ENCODE data around the gene FOLR2.
"Not testable (repeated sequence)": the region's sequence is repeated elsewhere in the genome, so short reads cannot be mapped to it uniquely, and the experiment has no call there.

Gene FOLR2

GRCh38 chr11:72216638-72217037 lies at the start of gene FOLR2:
Gene FOLR2, plus strand, starts transcription at chr11:72216794. Its CDS starts 1,791 bp downstream, at chr11:72218585.
- H3K4me3 ChIP-seq (ENCODE audit: low read depth, low read length) = no peak within 1 kb of the TSS
- DNase-seq (ENCODE audit: low read depth) = no peak

GRCh38 chr11:72169046-72169555 lies 47.5 kb upstream of the FOLR2 start:
- not testable (repeated sequence) for DNase-seq (ENCODE audit: low read depth); H3K4me3 ChIP-seq (ENCODE audit: low read depth, low read length)

- not testable (repeated sequence) for DNase-seq (ENCODE audit: low read depth)
These were observed 46.8 kb upstream of the FOLR2 start for GRCh38 chr11:72169754-72170153.

GRCh38 chr11:72172043-72172442 lies 44.6 kb upstream of the FOLR2 start:
- DNase-seq (ENCODE audit: low read depth); H3K4me3 ChIP-seq (ENCODE audit: low read depth, low read length): not testable (repeated sequence)

More at GRCh38 chr11:72169754-72170153, 46.8 kb upstream of the FOLR2 start:
- H3K4me3 ChIP-seq (ENCODE audit: low read depth, low read length) = not testable (repeated sequence)

- no peak for DNase-seq (ENCODE audit: low read depth)
- H3K4me3 ChIP-seq (ENCODE audit: low read depth, low read length) = no peak overlapping the region
These were observed 43.3 kb upstream of the FOLR2 start for GRCh38 chr11:72173291-72173690.

- DNase-seq (ENCODE audit: low read depth) = no peak
- H3K4me3 ChIP-seq (ENCODE audit: low read depth, low read length) = no peak overlapping the region
These were observed 42.1 kb upstream of the FOLR2 start for GRCh38 chr11:72174302-72175070.

GRCh38 chr11:72177656-72178055 lies 38.9 kb upstream of the FOLR2 start:
- H3K4me3 ChIP-seq (ENCODE audit: low read depth, low read length) = no peak overlapping the region
- DNase-seq (ENCODE audit: low read depth) = no peak

- no peak overlapping the region for H3K4me3 ChIP-seq (ENCODE audit: low read depth, low read length)
- DNase-seq (ENCODE audit: low read depth) = no peak
These were observed 37.4 kb upstream of the FOLR2 start for GRCh38 chr11:72179049-72179803.

- DNase-seq (ENCODE audit: low read depth) = no peak
- no peak overlapping the region for H3K4me3 ChIP-seq (ENCODE audit: low read depth, low read length)
These were observed 36.7 kb upstream of the FOLR2 start for GRCh38 chr11:72179804-72180396.

GRCh38 chr11:72180892-72181552 lies 35.6 kb upstream of the FOLR2 start:
- DNase-seq (ENCODE audit: low read depth); H3K4me3 ChIP-seq (ENCODE audit: low read depth, low read length): not testable (repeated sequence)

GRCh38 chr11:72181553-72181958 lies 35.0 kb upstream of the FOLR2 start:
- not testable (repeated sequence) for DNase-seq (ENCODE audit: low read depth); H3K4me3 ChIP-seq (ENCODE audit: low read depth, low read length)

- no peak overlapping the region for H3K4me3 ChIP-seq (ENCODE audit: low read depth, low read length)
- no peak for DNase-seq (ENCODE audit: low read depth)
These were observed 28.3 kb upstream of the FOLR2 start for GRCh38 chr11:72188267-72188666.

GRCh38 chr11:72189455-72190250 lies 26.9 kb upstream of the FOLR2 start:
- no peak for DNase-seq (ENCODE audit: low read depth)
- no peak overlapping the region for H3K4me3 ChIP-seq (ENCODE audit: low read depth, low read length)

- no peak overlapping the region for H3K4me3 ChIP-seq (ENCODE audit: low read depth, low read length)
- DNase-seq (ENCODE audit: low read depth) = no peak
These were observed 25.9 kb upstream of the FOLR2 start for GRCh38 chr11:72190631-72191071.

- no peak within 1 kb of the TSS for H3K4me3 ChIP-seq (ENCODE audit: low read depth, low read length)
These were observed 24.6 kb upstream of the FOLR2 start, which contains the start of gene FOLR1 for GRCh38 chr11:72191961-72192381. Gene FOLR1, plus strand, starts transcription at chr11:72192140. Its CDS starts 34 bp downstream, at chr11:72192174.

GRCh38 chr11:72195518-72196270 lies 20.9 kb upstream of the FOLR2 start:
- DNase-seq (ENCODE audit: low read depth) = no peak

More at GRCh38 chr11:72191961-72192381, 24.6 kb upstream of the FOLR2 start, which contains the start of gene FOLR1:
- DNase-seq (ENCODE audit: low read depth) = no peak

GRCh38 chr11:72201445-72201844 lies 15.1 kb upstream of the FOLR2 start:
- not testable (repeated sequence) for H3K4me3 ChIP-seq (ENCODE audit: low read depth, low read length); DNase-seq (ENCODE audit: low read depth)

More at GRCh38 chr11:72195518-72196270, 20.9 kb upstream of the FOLR2 start:
- no peak overlapping the region for H3K4me3 ChIP-seq (ENCODE audit: low read depth, low read length)

GRCh38 chr11:72202571-72202970 lies 14.0 kb upstream of the FOLR2 start:
- H3K4me3 ChIP-seq (ENCODE audit: low read depth, low read length) = no peak overlapping the region
- no peak for DNase-seq (ENCODE audit: low read depth)
